SK-N-SH treated with all-trans-retinoic acid at 6 μM for 48 hours (cell line): Measurements from ENCODE around the gene SUPT3H.

ENCODE experiments used
- ARNTL ChIP-seq: fragments of 450-650 bp; formaldehyde crosslinking; IDR thresholded peaks from 2 replicates; pipeline ENCODE4 v1.5.0; 2020; ENCODE audit warnings: low read depth, mild to moderate bottlenecking, moderate library complexity, borderline replicate concordance
- CSDC2 ChIP-seq: fragments of 250-450 bp; sonication (Bioruptor Pico); IDR thresholded peaks from 2 replicates; pipeline ENCODE4 v1.5.0; 2020; ENCODE audit warnings: mild to moderate bottlenecking, moderate library complexity
- ISL1 ChIP-seq: fragments of 250-450 bp; sonication (Bioruptor Pico); IDR thresholded peaks from 2 replicates; pipeline ENCODE4 v2.1.2; 2022; ENCODE audit warnings: mild to moderate bottlenecking, moderate library complexity
- PATZ1 ChIP-seq: fragments of 250-450 bp; sonication (Bioruptor Pico); IDR thresholded peaks from 2 replicates; pipeline ENCODE4 v1.8.0; 2020; ENCODE audit warnings: mild to moderate bottlenecking, moderate library complexity, borderline replicate concordance
- POU6F1 ChIP-seq: fragments of 250-450 bp; sonication (Bioruptor Pico); IDR thresholded peaks from 2 replicates; pipeline ENCODE4 v1.8.0; 2021; ENCODE audit warnings: low read depth, mild to moderate bottlenecking, moderate library complexity, borderline replicate concordance
- RARB ChIP-seq: fragments of 250-450 bp; sonication (Bioruptor Pico); IDR thresholded peaks from 2 replicates; pipeline ENCODE4 v1.8.0; 2021; ENCODE audit warnings: mild to moderate bottlenecking, moderate library complexity
- SNAI2 ChIP-seq: fragments of 250-450 bp; sonication (Bioruptor Pico); IDR thresholded peaks from 2 replicates; pipeline ENCODE4 v1.5.0; 2020; ENCODE audit warnings: mild to moderate bottlenecking, moderate library complexity
- TCF4 ChIP-seq: fragments of 250-450 bp; sonication (Bioruptor Pico); IDR thresholded peaks from 2 replicates; pipeline ENCODE4 v1.8.0; 2021; ENCODE audit warnings: mild to moderate bottlenecking, moderate library complexity, borderline replicate concordance
- ZFP3 ChIP-seq: fragments of 250-450 bp; sonication (Bioruptor Pico); IDR thresholded peaks from 2 replicates; pipeline ENCODE4 v1.5.0; 2020; ENCODE audit warnings: mild to moderate bottlenecking, moderate library complexity
- ZFP30 ChIP-seq: fragments of 450-650 bp; formaldehyde crosslinking; IDR thresholded peaks from 2 replicates; pipeline ENCODE4 v1.5.0; 2022; ENCODE audit warnings: mild to moderate bottlenecking, moderate library complexity
- ZNF565 ChIP-seq: fragments of 450-650 bp; formaldehyde crosslinking; conservative IDR thresholded peaks from 2 replicates; pipeline ENCODE4 v1.5.0; 2020; ENCODE audit warnings: low read depth, mild to moderate bottlenecking, moderate library complexity
- ZNF8 ChIP-seq: fragments of 450-650 bp; formaldehyde crosslinking; IDR thresholded peaks from 2 replicates; pipeline ENCODE4 v1.5.0; 2020; ENCODE audit warnings: mild to moderate bottlenecking, moderate library complexity
- TF ChIP-seq, protein P1 (sequence below): fragments of 250-450 bp; sonication (Bioruptor Pico); IDR thresholded peaks from 2 replicates; pipeline ENCODE4 v1.5.1; 2021; ENCODE audit warnings: mild to moderate bottlenecking, moderate library complexity

GRCh38 chr6:45012687-45013086 is 365.0 kb downstream of the SUPT3H start:
- TF ChIP-seq ZFP30 (CRISPR knock-in tag) (no peak), PATZ1 (CRISPR knock-in tag) (no peak), ARNTL (CRISPR knock-in tag) (no peak), POU6F1 (CRISPR knock-in tag) (no peak), SNAI2 (CRISPR knock-in tag) (no peak), TCF4 (CRISPR knock-in tag) (no peak), CSDC2 (no peak), ZFP3 (CRISPR knock-in tag) (no peak), RARB (no peak), ISL1 (CRISPR knock-in tag) (no peak), ZNF565 (CRISPR knock-in tag) (no peak), ZNF8 (CRISPR knock-in tag) (no peak)
- TF ChIP-seq, protein P1, sequence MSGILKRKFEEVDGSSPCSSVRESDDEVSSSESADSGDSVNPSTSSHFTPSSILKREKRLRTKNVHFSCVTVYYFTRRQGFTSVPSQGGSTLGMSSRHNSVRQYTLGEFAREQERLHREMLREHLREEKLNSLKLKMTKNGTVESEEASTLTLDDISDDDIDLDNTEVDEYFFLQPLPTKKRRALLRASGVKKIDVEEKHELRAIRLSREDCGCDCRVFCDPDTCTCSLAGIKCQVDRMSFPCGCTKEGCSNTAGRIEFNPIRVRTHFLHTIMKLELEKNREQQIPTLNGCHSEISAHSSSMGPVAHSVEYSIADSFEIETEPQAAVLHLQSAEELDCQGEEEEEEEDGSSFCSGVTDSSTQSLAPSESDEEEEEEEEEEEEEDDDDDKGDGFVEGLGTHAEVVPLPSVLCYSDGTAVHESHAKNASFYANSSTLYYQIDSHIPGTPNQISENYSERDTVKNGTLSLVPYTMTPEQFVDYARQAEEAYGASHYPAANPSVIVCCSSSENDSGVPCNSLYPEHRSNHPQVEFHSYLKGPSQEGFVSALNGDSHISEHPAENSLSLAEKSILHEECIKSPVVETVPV (CRISPR knock-in tag), result no peak
